GM19395 (cell line): ENCODE measurements around the gene DHRSX.
"Not testable (repeated sequence)": the region's sequence is repeated elsewhere in the genome, so short reads cannot be mapped to it uniquely, and the experiment has no call there.

Experiments used
- ATAC-seq: cut with Tn5 transposase; IDR thresholded peaks from one replicate; pipeline ENCODE4 v1.9.1; 2021; ENCODE audit warnings: mild to moderate bottlenecking, moderate library complexity; ENCODE audit not compliant: unreplicated experiment

The DHRSX gene

DNA sequence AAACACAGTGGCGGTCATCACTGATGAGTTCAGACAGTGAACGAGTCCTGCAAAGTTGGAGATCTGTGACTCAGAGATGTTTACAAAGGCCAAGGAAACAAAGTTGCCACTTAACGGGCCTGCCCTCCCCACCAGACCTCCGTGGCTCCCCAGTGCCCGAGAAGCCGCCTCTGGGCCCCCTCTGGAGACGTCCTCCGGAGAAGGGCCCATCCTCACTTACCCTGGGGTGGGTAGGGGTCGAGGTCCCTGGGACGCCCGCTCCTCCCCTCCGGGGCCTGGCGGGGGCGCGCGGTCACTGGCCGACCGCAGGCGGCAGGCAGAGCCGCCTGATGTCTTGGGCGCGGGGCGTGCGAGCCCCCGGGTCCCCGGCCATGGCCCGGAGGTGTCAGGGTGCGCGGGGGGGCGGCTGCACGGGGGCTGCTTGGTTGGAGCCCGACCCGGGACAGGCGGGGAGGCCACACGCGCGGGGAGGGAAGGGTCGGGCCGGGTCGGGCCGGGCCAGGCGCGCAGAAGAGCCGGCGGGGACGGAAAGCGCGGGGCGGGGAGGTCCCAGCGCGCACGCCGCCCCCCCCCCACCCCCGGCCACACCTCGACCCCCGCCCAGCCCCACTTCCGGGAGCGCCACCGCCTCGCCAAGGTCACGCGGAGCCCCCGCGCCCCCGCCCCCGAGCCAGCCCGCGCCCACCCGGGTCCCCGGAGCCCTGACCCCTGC is 529 bp downstream of the DHRSX start:
- ATAC-seq: peak; percentile 50

DNA sequence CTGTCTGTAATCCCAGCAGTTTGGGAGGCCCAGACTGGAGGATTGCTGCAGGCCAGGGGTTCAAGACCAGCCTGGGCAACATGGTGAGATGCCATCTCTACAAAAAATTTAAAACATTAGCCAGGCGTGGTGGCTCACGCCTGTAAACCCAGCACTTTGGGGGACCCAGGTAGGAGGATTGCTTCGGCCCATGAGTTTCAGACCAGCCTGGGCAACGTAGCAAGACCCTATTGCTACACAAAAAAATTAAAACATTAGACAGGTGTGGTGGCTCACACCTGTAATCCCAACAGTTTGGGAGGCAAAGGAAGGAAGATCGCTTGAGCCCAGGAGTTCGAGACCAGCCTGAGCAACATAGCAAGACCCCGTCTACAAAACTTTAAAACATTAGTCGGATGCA is 1.3 kb downstream of the DHRSX start:
- ATAC-seq: no peak

DNA sequence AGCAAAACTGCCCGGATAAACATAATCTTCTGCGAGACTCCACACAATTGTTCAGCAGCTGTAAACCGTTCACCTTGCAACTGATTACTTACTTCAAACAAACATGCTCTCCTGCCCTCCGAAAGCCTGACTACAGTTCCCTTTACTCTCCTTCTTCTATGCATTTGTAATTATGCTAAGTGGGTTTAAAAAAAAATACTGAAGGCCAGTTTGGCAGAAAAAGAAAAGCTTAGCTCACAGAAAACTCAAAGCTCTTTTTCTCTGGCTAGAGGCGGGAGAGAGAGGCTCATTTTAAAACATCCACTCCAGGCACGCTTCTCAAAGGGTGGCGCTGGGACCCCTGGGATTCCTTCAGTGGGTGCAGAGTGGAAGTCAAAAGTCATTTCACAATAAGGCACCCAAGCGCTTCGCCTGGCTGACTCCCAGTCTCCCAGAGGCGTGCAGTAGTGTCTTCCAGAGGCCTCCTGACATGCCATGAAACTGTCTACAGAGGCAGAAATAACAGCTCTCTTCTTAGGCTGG is 1.9 kb downstream of the DHRSX start:
- ATAC-seq: no peak

DNA sequence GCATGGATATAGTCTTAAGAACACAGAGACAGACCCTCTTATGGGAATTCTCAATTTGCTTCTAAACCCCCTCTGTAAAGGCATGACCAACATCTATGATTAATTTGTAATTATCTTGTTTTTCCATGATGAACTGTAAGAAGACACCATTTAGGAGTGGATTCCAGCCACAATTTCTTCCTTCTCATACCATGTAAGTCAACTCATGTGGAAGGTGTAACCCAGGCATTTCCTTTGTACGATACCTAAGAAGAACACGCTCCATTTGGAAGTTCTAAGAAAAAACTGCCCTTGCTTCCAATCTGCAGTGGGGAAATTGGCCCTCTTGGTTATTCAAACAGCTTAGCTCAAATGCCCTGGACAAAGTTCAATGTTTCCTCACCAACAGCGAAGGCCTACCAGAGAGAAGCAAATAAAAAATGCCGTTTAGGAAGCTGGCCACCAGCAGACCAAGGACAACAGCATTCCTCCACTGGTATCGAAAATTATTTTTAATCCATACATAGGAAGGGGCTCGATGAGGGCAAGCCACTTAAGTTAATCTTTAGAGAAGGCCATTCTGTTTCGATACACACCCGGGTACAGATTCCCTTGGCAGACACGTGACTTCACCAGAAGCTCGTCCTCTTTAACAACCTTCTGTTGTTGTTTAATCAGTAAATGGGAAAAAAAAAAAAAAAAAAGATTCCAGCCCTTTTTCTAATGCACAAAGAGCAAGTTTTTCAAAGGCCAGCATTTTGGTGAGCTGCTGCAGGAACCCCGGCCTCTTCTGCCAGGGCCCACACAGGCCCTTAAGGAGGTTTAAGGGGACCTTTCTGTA is 2.6 kb downstream of the DHRSX start:
- ATAC-seq: no peak

DNA sequence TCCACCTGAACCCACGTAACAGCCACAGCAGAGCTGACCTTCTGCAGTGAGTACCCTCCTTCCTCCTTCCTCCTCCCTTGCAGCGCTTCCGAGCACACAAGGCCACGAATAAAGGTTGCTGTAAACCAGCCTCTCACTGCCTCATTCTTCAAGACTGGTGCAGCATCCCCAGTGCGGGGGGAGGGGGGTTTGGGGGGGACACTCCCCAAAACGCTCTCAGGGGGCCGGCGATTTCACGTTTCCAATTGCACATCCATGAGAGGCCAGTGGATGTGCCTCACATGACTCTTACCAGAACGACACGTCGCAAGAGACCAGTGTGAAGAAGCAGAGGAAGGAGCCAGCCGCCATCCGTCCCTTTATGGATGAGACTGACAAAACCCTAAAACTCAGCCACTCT is 5.2 kb downstream of the DHRSX start:
- ATAC-seq: no peak

DNA sequence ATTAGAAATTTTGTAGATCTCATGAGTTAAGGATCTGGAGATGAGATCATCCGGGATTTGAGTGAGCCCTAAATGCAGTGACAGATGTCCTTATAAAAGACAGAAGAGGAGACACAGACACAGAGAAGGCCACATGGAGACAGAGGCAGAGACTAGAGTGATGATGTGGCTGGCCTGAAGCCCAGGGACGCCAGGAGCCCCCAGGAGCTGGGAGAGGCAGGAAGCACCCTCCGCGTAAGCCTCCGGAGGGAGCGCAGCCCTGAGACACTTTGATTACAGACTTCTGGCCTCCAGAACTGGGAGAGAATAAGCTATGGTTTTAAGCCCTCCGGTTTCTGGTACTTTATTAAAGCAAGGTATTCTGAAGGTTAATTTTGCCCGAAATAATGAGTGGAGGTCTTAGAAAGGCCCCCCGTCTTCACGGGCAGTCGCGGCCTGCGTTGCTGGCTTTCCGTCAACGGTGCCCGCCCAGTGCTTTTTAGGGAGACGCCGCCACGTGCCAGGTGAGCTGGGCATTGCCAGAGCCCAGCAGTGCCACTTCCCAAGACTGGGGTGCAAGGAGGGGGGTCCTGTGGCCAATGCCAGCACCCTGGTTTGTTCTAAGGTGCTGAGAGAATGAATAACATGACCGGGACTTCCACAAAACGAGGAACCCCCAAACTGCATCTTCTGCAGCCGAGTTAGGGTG is 8.1 kb downstream of the DHRSX start:
- ATAC-seq: no peak

DNA sequence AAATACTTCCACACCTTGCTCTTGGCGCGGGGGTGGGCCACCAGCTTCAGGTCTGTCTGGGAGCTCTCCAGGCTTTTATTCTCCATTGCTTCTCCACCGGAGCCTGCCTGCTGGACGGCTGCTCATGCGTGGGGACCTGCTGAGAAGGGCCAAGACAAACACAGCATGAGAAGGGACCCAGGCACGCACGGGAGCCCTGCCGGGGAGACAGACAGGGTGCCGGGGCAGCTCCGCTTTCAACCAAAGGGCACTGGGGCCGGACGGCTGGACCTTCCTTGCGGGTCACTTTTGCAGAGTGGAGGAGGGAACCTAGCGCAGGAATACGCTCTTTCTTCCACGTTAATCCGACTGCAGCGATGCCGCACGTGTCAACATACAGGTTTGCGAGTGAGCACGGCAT is 10.1 kb downstream of the DHRSX start:
- no peak for ATAC-seq

DNA sequence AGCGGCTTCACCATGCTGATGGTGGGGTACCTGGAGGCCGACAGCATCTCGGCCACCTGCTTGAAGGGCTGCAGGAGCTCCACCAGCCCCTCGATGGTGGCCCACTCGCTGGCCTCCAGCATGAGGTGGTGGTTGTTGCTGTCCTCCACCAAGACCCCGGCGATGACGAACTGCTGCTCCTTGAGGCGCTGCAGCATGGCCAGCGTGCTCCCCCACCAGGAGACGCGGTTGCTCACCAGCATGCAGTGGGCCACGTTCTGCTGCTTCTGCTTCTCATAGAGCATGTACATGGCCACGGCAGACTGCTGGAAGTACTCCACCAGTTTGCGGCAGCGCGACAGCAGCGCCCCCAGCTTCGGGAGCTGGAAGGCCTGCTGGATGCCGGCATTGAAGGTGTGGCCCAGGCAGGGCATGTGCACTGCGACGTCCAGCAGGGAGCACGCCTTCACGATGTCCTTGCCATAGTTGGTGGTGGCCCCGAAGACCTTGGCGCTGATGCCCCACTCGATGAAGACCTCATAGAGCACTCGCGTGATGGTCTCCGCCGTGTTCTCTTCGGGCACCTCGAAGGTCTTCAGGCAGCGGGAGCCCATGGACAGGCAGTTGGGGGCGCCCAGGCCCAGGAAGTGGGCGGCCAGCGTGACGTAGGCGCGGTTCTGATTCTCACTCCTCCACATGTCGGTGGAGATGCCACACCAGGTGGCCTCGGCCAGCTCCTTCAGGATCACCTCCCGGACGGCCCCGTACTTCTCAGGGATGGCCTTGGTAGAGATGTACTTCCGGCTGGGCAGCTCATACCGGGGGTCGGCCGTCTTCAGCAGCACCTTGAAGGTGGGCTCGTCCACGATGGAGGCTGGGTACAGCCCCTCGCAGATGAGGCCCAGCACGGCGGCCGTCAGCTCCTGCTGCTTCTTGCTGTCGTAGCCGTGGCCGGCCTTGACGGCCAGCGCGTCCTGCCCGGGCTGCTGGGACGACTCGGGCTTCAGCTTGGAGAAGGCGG is 11.0 kb downstream of the DHRSX start:
- ATAC-seq: no peak

DNA sequence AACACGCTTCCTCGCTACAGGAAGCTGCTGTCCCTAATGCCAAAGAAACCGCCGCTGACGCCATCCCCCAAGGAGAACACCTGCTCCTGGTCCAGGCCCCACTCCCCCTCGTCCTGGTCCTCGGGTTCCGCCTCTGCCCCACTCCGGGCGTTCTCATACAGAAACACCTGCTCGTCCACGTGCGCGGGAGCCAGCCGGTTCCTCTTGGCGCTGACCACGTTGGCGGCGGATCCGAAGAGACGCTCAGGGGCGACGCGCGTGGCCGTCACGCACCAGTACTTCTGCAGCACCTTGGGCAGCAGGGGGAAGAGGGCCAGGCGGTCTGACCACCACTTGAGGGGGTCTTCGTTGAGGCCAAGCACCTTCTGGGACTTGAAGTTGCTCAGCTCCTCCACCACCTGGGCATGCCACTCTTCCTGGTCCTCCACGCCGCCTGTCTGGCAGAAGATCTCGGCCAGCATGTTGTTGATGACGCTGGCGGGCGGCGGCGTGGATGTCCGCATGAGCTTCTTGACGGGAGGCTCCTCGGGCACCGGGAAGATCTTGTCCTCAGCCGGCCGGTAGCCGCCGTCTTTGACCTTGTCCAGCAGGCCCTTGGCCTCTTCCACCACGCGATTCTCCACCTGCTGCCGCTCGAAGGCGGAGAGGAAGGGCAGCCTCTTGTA is 12.0 kb downstream of the DHRSX start:
- no peak for ATAC-seq

DNA sequence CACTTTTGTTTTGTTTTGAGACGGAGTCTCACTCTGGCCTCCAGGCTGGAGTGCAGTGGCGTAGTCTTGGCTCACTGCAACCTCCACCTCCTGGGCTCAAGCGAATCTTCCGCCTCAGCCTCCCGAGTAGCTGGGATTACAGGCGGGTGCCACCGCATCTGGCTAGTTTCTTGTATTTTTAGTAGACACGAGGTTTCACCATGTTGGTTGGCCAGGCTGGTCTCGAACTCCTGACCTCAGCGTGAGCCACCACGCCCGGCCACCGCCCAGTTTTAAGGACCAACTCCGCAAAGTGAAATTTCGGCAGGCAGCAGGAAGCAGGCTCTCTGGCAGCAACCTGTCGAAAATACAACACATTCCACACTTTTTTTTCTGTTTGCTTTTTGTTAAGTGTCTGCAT is 13.4 kb downstream of the DHRSX start:
- no peak for ATAC-seq

DNA sequence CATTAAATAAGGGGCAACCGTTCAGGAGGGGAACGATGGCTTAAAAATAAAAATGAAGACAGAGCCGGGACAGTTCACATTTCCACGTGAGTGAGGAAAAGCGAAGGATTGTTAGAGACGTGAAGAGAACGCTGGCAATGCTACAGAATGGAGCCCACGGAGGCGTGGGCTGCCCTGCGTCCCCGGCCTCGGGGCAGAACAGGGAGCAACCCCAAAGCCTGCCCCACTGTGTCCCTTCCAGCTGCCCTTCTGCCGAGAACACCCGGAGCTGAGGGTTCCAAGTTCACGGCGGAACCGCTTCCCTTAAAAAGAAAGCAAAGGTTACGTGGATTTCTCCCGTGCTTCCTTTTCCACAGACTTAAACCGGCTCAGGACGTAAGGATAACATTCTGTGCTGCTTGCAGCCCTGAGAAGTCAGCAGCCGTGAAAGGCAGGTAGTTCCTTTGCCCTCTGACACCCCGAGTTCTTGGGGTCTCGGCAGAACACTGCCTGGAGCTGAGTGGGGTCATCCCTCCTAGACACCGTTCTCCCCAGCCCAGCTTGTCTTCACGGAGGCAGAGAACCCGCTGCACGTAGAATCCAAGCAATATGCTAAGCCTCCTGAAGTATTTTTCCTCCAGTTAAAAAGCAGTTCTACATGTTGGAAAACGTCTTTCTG is 14.2 kb downstream of the DHRSX start:
- ATAC-seq: no peak

DNA sequence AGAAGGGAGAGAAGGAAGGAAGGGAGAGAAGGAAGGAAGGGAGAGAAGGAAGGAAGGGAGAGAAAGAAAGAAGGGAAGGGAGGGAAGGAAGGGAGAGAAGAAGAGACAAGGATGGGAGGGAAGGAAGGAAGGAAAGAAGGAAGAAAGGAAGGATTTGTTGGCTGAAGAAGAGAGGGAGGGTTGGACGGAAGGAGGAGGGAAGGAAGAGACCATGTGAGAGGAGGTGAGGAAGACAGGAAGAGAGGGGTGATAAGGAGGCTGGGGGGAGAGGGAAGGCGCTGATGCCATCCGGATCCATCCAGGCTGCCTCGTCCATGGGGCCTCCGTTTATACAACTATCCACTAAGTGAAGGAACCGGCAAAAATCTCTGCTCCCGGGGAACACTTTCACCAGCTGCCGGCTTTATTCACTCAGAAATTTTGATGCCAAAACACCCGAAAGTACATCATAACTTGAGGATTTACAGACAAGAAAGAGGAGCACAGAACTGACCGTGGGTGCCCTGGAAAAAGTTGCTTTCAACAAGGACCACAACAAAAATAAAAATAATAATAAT is 14.9 kb downstream of the DHRSX start:
- no peak for ATAC-seq

DNA sequence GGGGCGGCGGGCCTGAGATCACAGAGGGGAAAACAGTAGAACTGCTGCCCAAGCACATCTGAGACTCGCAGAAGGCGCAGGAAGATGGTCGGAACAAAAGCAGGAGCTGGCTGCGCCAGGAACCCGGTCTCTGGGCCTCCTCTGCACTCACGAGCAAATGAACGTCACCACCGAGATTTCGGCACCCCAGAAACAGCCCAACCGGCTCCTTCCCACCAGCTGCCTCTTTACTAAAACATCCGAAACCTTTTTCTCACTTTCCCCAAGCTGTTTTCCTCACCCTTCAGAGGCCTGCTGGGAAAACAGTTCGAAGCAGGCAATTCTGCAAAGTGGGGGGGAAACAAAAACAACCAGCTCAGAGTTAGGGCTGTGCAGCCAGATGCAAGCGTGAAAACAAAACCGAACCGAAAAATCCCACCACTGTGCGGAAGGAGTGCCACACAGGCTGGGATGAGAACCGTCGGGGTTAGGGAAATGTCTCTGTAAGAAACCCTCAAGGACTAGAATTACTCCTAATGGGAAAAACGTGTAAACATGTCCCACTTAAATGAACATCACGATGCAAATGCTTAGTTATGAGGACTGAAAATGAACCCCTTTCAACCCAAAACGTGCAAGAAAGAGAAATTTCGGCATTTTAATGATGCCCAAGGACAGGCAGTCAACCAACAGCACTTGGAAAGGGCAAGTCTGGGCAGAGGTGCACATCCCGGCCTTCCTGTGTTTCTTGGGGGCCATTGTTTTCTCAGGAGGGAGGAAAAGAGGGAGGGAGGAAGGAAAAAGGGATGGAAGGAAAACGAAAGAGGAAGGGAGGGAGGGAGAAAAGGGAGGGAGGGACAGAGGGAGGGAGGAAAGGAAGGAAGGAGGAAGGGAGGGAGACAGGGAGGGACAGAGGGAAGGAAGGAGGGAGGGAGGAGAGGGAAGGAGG is 15.8 kb downstream of the DHRSX start:
- ATAC-seq: no peak

DNA sequence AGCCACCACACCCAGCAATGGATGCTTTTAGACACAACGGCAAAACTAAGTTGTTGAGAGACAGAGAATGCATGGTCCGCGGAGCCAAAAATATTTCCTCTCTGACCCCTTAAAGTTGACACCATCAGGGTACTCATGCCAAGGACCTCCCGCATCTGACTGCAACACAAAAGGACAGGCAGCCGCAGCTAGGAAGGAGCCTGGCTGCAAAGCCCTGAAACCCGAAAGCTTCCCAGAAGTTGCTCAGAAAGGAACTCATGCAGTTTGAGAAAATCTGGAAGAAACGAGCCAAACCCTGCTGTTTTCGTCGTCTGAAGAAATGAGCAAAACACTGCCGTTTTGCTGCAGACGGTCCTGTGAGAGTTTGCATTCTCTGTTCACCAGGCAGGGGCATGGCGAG is 16.5 kb downstream of the DHRSX start:
- no peak for ATAC-seq

DNA sequence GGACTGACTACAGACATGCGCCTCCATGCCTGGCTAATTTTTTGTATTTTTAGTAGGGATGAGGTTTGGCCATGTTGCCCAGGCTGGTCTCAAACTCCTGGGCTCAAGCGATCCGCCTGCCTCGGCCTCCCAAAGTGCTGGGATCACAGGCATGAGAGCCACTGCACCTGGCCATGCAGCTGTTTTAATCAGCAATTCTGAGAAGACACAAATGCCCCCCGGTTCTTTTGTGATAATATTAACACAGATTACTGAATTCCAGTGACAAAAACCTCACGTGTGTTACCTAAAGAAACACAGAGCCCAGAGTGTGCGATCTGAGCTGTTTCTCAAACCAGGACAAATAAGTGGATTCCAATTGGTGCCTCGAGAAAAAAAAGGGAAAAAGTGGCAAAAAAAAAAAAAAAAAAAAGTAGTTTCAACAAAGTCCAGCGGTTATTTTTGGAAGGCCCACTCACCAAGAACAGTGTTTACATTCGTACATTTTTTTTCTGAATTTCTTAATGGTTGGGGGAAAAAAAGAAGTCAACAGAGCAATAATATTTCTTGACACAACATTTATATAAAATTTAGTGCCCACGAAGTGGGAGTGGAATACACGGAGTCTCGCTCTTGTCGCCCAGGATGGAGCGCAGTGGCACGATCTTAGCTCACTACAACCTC is 17.2 kb downstream of the DHRSX start:
- ATAC-seq: no peak

DNA sequence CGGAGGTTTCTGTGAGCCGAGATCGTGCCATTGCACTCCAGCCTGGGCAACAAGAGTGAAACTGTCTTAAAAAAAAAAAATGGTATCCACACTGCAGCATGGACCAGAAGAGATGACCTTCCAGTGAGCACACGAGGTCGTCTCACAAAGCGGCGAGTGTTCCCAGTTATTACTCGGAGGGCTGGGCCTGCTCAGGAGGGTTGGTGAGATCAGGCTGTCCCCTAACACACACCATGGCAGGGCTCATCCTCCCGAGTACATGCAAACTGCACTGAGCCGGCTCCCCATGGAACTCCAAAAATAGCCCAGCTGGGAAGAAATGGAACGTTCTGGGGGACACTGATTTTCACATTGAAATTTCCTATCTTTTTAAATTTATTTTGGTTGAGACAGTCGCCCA is 19.2 kb downstream of the DHRSX start:
- ATAC-seq: not testable (repeated sequence)

DNA sequence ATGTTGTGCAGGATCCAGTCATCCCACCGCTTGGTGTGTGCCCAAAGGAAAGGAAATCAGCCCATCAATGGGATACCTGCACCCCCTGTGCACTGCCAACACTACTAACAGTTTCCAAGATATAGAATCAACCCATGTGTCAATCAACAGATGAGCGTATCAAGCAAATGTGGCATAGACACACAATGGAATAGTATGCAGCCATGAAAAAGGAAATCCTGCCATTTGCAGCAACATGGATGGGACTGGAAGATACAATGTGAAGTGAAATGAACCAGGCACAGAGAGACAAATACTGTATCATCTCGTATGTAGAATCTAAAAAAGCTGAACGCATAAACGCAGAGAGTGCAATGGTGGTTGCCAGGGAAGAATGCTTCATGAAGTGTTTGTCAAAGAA is 20.8 kb downstream of the DHRSX start:
- not testable (repeated sequence) for ATAC-seq

DNA sequence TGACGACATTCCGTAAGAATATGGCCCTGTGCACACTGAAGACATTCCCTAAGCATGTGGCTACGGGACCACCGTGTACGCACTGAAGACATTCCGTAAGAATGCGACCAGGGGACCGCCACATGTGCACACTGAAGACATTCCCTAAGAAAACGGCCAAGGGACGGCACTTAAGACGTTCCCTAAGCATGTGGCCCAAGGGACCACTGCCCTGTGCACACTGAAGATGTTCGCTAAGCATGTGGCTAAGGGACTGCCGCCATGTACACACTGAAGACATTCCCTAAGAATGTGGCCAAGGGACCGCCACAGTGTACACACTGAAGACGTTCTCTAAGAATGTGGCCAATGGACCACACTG is 21.4 kb downstream of the DHRSX start:
- ATAC-seq: no peak
